Cardiac muscle cell (in vitro differentiated cells and primary cell): Measurements from ENCODE around the gene BPHL. TPM values are rescaled to one million over a fixed set of nuclear protein-coding genes. Genes with fewer than 3 reads are reported as not detected.

Experiments
- DNase-seq, 2 donors: peaks; one replicate each; pipeline versions ENCODE4 v3.0.0 to v3.0.0-alpha.2; 2010 to 2017; ENCODE audit warnings: low read depth in 1 of 2, low spot score in 1 of 2
- H3K27ac ChIP-seq: fragments of 200-600 bp; sonication (generic); 2 replicates; pipeline ENCODE4 v1.5.1; 2016
- H3K27me3 ChIP-seq: fragments of 200-600 bp; sonication (generic); 2 replicates; pipeline ENCODE4 v1.6.0; 2016; ENCODE audit warnings: control low read depth
- H3K36me3 ChIP-seq: fragments of 200-600 bp; sonication (generic); 2 replicates; pipeline ENCODE4 v1.5.1; 2016; ENCODE audit warnings: control low read depth
- H3K4me1 ChIP-seq: fragments of 200-600 bp; sonication (generic); 2 replicates; pipeline ENCODE4 v1.8.1; 2017; ENCODE audit warnings: low read depth, mild to moderate bottlenecking, mixed run types
- H3K4me3 ChIP-seq: fragments of 200-600 bp; sonication (generic); 2 replicates; pipeline ENCODE4 v1.5.1; 2016; ENCODE audit warnings: mild to moderate bottlenecking
- H3K9me3 ChIP-seq: fragments of 200-600 bp; sonication (generic); 2 replicates; pipeline ENCODE4 v1.5.1; 2017; ENCODE audit warnings: low read depth, mild to moderate bottlenecking, control low read depth
- polyA plus RNA-seq: library from polyadenylated mRNA; unstranded; fragments of >200 nt; fragmentation: Nextera tagmentation; extraction: Ambion mirVana; gene quantifications from 2 replicates; pipeline ENCODE4 v1.2.1, GENCODE V29; 2016
- total RNA-seq: library from RNA; depleted of rRNA; stranded (reverse); fragments of >200 nt; gene quantifications from 2 replicates; pipeline ENCODE4 v1.2.3, GENCODE V29; 2016
- TF ChIP-seq, protein P1 (sequence below): IDR thresholded peaks from 2 replicates; pipeline ENCODE4 v1.5.1; 2012; ENCODE audit warnings: low read depth, mild to moderate bottlenecking, low read length

The BPHL gene
- total and polyA plus RNA-seq, 2 experiments from 2014 or later, result 27.2 to 72.2 TPM

DNA sequence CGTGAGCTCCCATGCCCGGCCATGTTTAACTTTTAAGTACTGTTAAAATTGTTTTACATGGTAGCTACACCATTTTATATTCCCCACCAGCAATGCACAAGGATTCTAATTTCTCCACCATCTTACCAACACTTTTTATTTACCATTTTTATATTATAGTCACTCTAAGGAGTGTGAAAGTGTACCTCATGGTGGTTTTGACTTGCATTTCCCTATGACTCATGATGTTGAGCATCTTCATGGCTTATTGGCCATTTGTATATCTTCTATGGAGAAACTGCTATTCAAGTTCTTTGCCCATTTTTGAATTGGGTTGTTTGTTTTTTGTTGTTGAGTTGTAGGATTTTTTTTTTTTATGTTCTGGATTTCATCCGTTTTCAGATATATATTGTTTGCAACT, 15.6 kb upstream of the BPHL start:
- TF ChIP-seq, protein P1, sequence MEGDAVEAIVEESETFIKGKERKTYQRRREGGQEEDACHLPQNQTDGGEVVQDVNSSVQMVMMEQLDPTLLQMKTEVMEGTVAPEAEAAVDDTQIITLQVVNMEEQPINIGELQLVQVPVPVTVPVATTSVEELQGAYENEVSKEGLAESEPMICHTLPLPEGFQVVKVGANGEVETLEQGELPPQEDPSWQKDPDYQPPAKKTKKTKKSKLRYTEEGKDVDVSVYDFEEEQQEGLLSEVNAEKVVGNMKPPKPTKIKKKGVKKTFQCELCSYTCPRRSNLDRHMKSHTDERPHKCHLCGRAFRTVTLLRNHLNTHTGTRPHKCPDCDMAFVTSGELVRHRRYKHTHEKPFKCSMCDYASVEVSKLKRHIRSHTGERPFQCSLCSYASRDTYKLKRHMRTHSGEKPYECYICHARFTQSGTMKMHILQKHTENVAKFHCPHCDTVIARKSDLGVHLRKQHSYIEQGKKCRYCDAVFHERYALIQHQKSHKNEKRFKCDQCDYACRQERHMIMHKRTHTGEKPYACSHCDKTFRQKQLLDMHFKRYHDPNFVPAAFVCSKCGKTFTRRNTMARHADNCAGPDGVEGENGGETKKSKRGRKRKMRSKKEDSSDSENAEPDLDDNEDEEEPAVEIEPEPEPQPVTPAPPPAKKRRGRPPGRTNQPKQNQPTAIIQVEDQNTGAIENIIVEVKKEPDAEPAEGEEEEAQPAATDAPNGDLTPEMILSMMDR, result no peak
- no peaks in the 10 kb centered on the region for H3K9me3 ChIP-seq
- H3K27ac ChIP-seq, result no peak overlapping the region
- no peak overlapping the region for H3K4me3 ChIP-seq
- DNase-seq, result no peak
- peaks cover 15% of the 10 kb centered on the region for H3K36me3 ChIP-seq
- H3K27me3 ChIP-seq, result no peaks in the 10 kb centered on the region
- no peaks in the 10 kb centered on the region for H3K4me1 ChIP-seq

DNA sequence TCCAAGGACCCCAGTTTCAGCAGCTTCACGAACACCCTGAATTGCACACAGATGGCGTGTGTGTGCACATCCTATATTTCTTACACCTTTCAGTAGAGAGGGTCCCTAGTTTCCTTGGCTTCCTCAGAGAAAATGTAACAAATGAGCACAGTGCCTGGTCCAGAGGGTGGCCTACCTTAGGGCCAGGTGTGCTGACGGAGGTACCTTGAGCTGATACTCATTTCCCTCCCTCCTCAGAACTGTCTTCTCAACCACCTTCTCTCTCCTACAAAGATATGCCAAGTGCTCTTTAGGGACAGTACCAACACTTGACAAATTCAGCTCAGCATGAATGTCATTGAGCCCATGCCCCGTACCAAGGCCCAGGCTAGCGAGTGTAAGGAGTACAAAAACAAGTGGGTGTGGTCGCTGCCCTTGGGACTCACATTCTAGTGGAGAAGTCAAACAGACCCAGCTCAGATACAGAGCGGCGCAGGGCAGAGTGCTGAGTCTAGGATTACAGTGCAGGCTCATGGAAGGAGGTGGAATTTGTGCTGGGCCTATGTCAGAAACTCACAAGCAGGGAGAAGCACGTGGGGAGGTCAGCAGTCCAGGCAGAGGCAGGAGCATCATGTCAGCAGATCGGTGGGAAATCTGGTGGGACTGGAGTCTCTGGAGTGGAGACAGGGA, 9.6 kb upstream of the BPHL start:
- DNase-seq, result no peak
- H3K4me3 ChIP-seq, result no peak overlapping the region
- TF ChIP-seq, protein P1, result no peak
- H3K27me3 ChIP-seq, result no peaks in the 10 kb centered on the region
- H3K27ac ChIP-seq, result no peak overlapping the region
- H3K9me3 ChIP-seq, result no peaks in the 10 kb centered on the region
- no peaks in the 10 kb centered on the region for H3K4me1 ChIP-seq
- H3K36me3 ChIP-seq, result peaks cover 17% of the 10 kb centered on the region

DNA sequence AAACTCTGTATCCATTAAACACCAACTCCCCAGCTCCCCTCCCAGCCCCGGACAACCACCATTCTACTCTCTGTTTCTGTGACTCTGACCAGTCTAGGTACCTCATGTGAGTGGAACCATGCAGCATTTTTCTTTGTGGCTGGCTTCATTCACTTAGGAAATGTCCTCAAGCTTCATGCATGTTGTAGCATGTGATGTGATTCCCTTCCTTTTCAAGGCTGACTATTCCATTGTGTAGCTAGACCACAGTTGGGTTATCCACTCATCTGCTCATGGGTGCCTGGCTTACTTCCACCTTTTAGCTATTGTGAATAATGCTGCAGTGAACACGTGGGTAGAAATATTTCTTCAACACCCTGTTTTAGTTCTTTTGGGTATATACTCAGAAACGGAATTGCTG, 8.8 kb upstream of the BPHL start:
- no peak for DNase-seq

DNA sequence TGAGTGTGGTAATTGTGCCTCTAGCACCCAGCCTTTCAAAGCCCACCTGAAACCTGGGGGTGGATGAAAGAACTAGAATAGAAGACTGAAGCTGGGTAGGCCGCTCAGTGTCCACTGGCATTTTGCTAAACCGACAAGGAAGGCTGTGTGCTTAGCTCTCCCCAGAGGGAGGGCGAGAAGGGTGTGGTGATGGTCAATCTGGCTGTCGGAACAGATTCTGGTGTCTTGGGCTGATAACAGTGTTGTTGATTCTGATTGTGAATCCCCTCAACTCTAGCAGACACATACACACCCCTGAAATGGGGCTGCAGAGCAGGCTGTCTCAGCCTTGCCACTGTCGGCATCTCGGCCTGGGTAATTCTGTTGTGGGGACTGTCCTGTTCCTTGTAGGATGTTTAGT, 4.1 kb upstream of the BPHL start:
- Histone ChIP-seq H3K27ac (no peak overlapping the region), H3K4me3 (no peak overlapping the region), H3K36me3 (peaks cover 7% of the 10 kb centered on the region), H3K4me1 (no peaks in the 10 kb centered on the region), H3K9me3 (no peaks in the 10 kb centered on the region), H3K27me3 (no peaks in the 10 kb centered on the region)
- TF ChIP-seq, protein P1, result no peak
- DNase-seq, result no peak

More for the DNA sequence above, 8.8 kb upstream of the BPHL start:
- H3K4me1 ChIP-seq, result no peaks in the 10 kb centered on the region
- no peak overlapping the region for H3K4me3 ChIP-seq
- TF ChIP-seq, protein P1, result no peak
- no peak overlapping the region for H3K27ac ChIP-seq
- no peaks in the 10 kb centered on the region for H3K9me3 ChIP-seq
- no peaks in the 10 kb centered on the region for H3K27me3 ChIP-seq
- H3K36me3 ChIP-seq, result peaks cover 17% of the 10 kb centered on the region

DNA sequence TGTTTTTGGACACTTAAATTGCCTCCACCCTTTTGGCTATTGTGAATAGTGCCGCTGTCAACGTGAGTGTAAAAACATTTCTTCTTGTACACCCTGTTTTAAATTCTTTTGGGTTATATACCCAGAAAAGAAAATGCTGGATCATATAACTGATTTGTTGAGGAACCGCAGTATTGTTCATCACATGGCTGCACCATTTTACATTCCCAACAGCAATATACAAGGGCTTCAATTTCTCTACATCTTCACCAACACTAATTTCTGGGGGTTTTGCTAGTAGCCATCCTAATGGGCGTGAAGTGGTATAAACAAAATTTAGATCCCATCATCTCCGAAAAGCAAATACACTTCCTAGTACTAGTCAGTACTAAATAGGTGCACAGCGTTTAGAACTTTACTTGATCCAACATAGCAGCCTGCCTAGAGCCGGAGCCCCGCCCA, 579 bp upstream of the BPHL start:
- H3K36me3 ChIP-seq, result peaks cover 5% of the 10 kb centered on the region
- no peaks in the 10 kb centered on the region for H3K27me3 ChIP-seq
- H3K27ac ChIP-seq, result peak overlapping the region; percentile 73
- TF ChIP-seq, protein P1, result no peak
- DNase-seq, result no peak
- peak overlapping the region; percentile 64 for H3K4me3 ChIP-seq
- no peaks in the 10 kb centered on the region for H3K4me1 ChIP-seq
- H3K9me3 ChIP-seq, result no peaks in the 10 kb centered on the region
